H1 (cell line): ENCODE results near the gene RBMS1. TPM values are rescaled to one million over a fixed set of nuclear protein-coding genes. Genes with fewer than 3 reads are reported as not detected.

Experiments
- CTCF ChIA-PET: fragments of 300-600 bp; sonication (Branson Sonifier 250); formaldehyde crosslinking; loops from one replicate; lab custom pipeline; 2021; ENCODE audit not compliant: partially characterized antibody; lab: Charles Lee
- POLR2A ChIA-PET: fragments of 300-600 bp; sonication (Branson Sonifier 250); formaldehyde crosslinking; loops from one replicate; lab custom pipeline; 2021; ENCODE audit warnings: inconsistent platforms; ENCODE audit not compliant: partially characterized antibody; lab: Charles Lee
- DNase-seq, 2 experiments: peaks; one replicate each; pipeline versions ENCODE4 v3.0.0 to v3.0.0-alpha.2; 2010 to 2022; ENCODE audit warnings: low spot score in 2 of 2, low read depth in 1 of 2, mixed read lengths in 1 of 2
- FAIRE-seq: peaks from 2 replicates; lab custom pipeline; 2011; peaks lifted over from hg19 to GRCh38; lab: Jason Lieb, UNC
- H2AFZ ChIP-seq: 2 replicates; pipeline ENCODE4 v1.8.1; 2012; ENCODE audit warnings: low read length, inconsistent platforms
- H2AK5ac ChIP-seq: 2 replicates; pipeline ENCODE4 v1.6.1; 2013; ENCODE audit warnings: low read depth, low read length
- H2BK120ac ChIP-seq: replicated peaks from 2 replicates; pipeline ENCODE3; 2013; ENCODE audit warnings: low read depth, low read length, inconsistent platforms
- H2BK12ac ChIP-seq: 2 replicates; pipeline ENCODE4 v1.6.1; 2013; ENCODE audit warnings: low read depth, low read length
- H2BK15ac ChIP-seq: 2 replicates; pipeline ENCODE4 v1.6.1; 2013; ENCODE audit warnings: low read length
- H2BK20ac ChIP-seq: 2 replicates; pipeline ENCODE4 v1.6.1; 2013; ENCODE audit warnings: low read length
- H2BK5ac ChIP-seq: 2 replicates; pipeline ENCODE4 v1.6.1; 2013; ENCODE audit warnings: low read depth, low read length
- H3K14ac ChIP-seq: 2 replicates; pipeline ENCODE4 v1.6.1; 2013; ENCODE audit warnings: inconsistent platforms; ENCODE audit not compliant: insufficient read length
- H3K18ac ChIP-seq: 2 replicates; pipeline ENCODE4 v1.6.1; 2013; ENCODE audit warnings: low read length; ENCODE audit errors: extremely low read depth
- H3K23ac ChIP-seq: 2 replicates; pipeline ENCODE4 v1.6.1; 2013; ENCODE audit warnings: inconsistent platforms; ENCODE audit not compliant: insufficient read length
- H3K23me2 ChIP-seq: 2 replicates; pipeline ENCODE4 v1.6.1; 2013; ENCODE audit warnings: low read depth, low read length
- H3K27ac ChIP-seq: 2 replicates; pipeline ENCODE4 v1.6.1; 2011; ENCODE audit warnings: low read depth, low read length, inconsistent platforms
- H3K27me3 ChIP-seq, 4 experiments: replicated peaks in 1 of 4; 1 replicate in 1 of 4; 2 replicates in 3 of 4; pipeline versions ENCODE4 v1.6.1 to v1.8.1; 2011 to 2013; ENCODE audit warnings: low read length in 3 of 4, mild to moderate bottlenecking in 3 of 4, inconsistent platforms in 2 of 4, mixed read lengths in 2 of 4, moderate library complexity in 1 of 4; ENCODE audit not compliant: control insufficient read depth in 3 of 4, insufficient read depth in 3 of 4; ENCODE audit errors: extremely low read depth in 1 of 4
- H3K36me3 ChIP-seq, 4 experiments: 2 replicates each; pipeline versions ENCODE4 v1.6.1 to v1.8.1; 2011 to 2013; ENCODE audit warnings: mild to moderate bottlenecking in 4 of 4, low read length in 3 of 4, moderate library complexity in 2 of 4, control low read depth in 1 of 4, inconsistent platforms in 1 of 4; ENCODE audit not compliant: insufficient read depth in 4 of 4, control insufficient read depth in 2 of 4
- H3K4ac ChIP-seq: replicated peaks from 2 replicates; pipeline ENCODE3; 2013; ENCODE audit warnings: low read length, low read depth, mixed read lengths, inconsistent platforms; ENCODE audit not compliant: insufficient read length
- H3K4me1 ChIP-seq, 4 experiments: replicated peaks in 1 of 4; 1 replicate in 1 of 4; 2 replicates in 3 of 4; pipeline versions ENCODE4 v1.6.1 to v1.8.1; 2011 to 2013; ENCODE audit warnings: low read length in 3 of 4, inconsistent platforms in 2 of 4, mixed read lengths in 1 of 4; ENCODE audit not compliant: insufficient read depth in 4 of 4, control insufficient read depth in 3 of 4
- H3K4me2 ChIP-seq, 2 experiments: 2 replicates each; pipeline versions ENCODE4 v1.6.1 to v1.8.1; 2011 to 2013; ENCODE audit warnings: low read depth in 2 of 2, low read length in 2 of 2, control low read depth in 1 of 2, inconsistent platforms in 1 of 2, mild to moderate bottlenecking in 1 of 2; ENCODE audit not compliant: insufficient read depth in 1 of 2
- H3K4me3 ChIP-seq, 4 experiments: fragments of 200-600, 300-600 bp in 1 of 4; sonication (generic), shearing (Covaris generic), sonication (Bioruptor Twin) in 1 of 4; 2 replicates each; pipeline versions ENCODE4 v1.5.1 to v1.8.1; 2011 to 2016; ENCODE audit warnings: low read length in 4 of 4, low read depth in 3 of 4, control low read depth in 2 of 4, inconsistent platforms in 2 of 4, mild to moderate bottlenecking in 2 of 4, mixed read lengths in 1 of 4, moderate library complexity in 1 of 4; ENCODE audit not compliant: insufficient read depth in 2 of 4; ENCODE audit errors: extremely low read depth in 1 of 4
- H3K56ac ChIP-seq: replicated peaks from 2 replicates; pipeline ENCODE3; 2013; ENCODE audit warnings: low read depth, mild to moderate bottlenecking, mixed read lengths, low read length, inconsistent platforms; ENCODE audit not compliant: insufficient read length
- H3K79me1 ChIP-seq: 2 replicates; pipeline ENCODE4 v1.6.1; 2013; ENCODE audit warnings: low read depth, low read length, control low read depth
- H3K79me2 ChIP-seq, 2 experiments: 2 replicates each; pipeline versions ENCODE4 v1.6.1 to v1.8.1; 2012 to 2013; ENCODE audit warnings: low read length in 2 of 2, mild to moderate bottlenecking in 2 of 2, inconsistent platforms in 1 of 2; ENCODE audit not compliant: insufficient read depth in 2 of 2, control insufficient read depth in 1 of 2
- H3K9ac ChIP-seq, 4 experiments: replicated peaks in 1 of 4; 1 replicate in 1 of 4; 2 replicates in 3 of 4; pipeline versions ENCODE4 v1.6.1 to v1.8.1; 2011 to 2013; ENCODE audit warnings: low read depth in 3 of 4, low read length in 3 of 4, control low read depth in 2 of 4, mild to moderate bottlenecking in 2 of 4, moderate library complexity in 2 of 4, inconsistent platforms in 1 of 4; ENCODE audit errors: extremely low read depth in 1 of 4
- H3K9me3 ChIP-seq, 2 experiments: 2 replicates each; pipeline versions ENCODE4 v1.6.1 to v1.8.1; 2012 to 2013; ENCODE audit warnings: mild to moderate bottlenecking in 2 of 2, moderate library complexity in 2 of 2, control low read depth in 1 of 2, inconsistent platforms in 1 of 2, low read depth in 1 of 2, low read length in 1 of 2, mixed read lengths in 1 of 2; ENCODE audit not compliant: insufficient read depth in 2 of 2
- H4K20me1 ChIP-seq, 2 experiments: replicated peaks in 1 of 2; 2 replicates each; pipeline versions ENCODE3 to v1.8.1; 2011 to 2013; ENCODE audit warnings: inconsistent platforms in 2 of 2, low read length in 2 of 2, mild to moderate bottlenecking in 1 of 2; ENCODE audit not compliant: insufficient read depth in 2 of 2, control insufficient read depth in 1 of 2
- H4K5ac ChIP-seq: 2 replicates; pipeline ENCODE4 v1.6.1; 2013; ENCODE audit warnings: low read length, low read depth, mixed read lengths, inconsistent platforms; ENCODE audit not compliant: insufficient read length
- H4K8ac ChIP-seq: 2 replicates; pipeline ENCODE4 v1.8.0; 2013; ENCODE audit warnings: mild to moderate bottlenecking, moderate library complexity, low read length, inconsistent platforms; ENCODE audit not compliant: insufficient read depth; ENCODE audit errors: extremely low read depth
- H4K91ac ChIP-seq: replicated peaks from 2 replicates; pipeline ENCODE3; 2013; ENCODE audit warnings: low read length, mixed read lengths, inconsistent platforms; ENCODE audit not compliant: insufficient read length
- CHD1 ChIP-seq: IDR thresholded peaks from 2 replicates; pipeline ENCODE4 v1.6.1; 2012; ENCODE audit warnings: low read depth, low read length, improper control_type of control experiment
- JUN ChIP-seq: IDR thresholded peaks from 2 replicates; pipeline ENCODE4 v1.6.1; 2011; ENCODE audit warnings: low read depth, mild to moderate bottlenecking, improper control_type of control experiment, low read length
- WGBS, 2 experiments: shearing (Covaris generic) in 1 of 2; methylation state at CpG; one replicate each; pipeline versions ENCODE4 v1.1.6 to v1.1.7; 2013 to 2015; ENCODE audit warnings: low lambda C conversion rate in 2 of 2, mixed read lengths in 2 of 2, inconsistent platforms in 1 of 2, low coverage in 1 of 2, missing lambda C conversion rate in 1 of 2; ENCODE audit not compliant: insufficient replicate concordance in 2 of 2, insufficient coverage in 1 of 2, insufficient read length in 1 of 2; ENCODE audit errors: extremely low coverage in 1 of 2, missing lambda C conversion rate in 1 of 2; 5-methylcytosine and 5-hydroxymethylcytosine counted together
- polyA plus RNA-seq, 7 experiments: library from polyadenylated mRNA; depleted of rRNA in 3 of 7; stranded (reverse) in 5 of 7; unstranded in 2 of 7; fragments of >200 nt in 5 of 7; fragments of 200-250 nt in 2 of 7; gene quantifications; 1 replicate in 5 of 7; 2 replicates in 1 of 7; 4 replicates in 1 of 7; pipeline versions ENCODE4 v1.2.1 to v1.2.3, GENCODE V29; 2011 to 2013; ENCODE audit warnings: missing spikeins in 2 of 7, mixed read lengths in 2 of 7
- total RNA-seq: library from RNA; stranded (reverse); fragmentation: NEBNext Ultra II Directional; extraction: Animal tissue kit (Norgen Biotek cat#: 25700); gene quantifications from 2 replicates; pipeline ENCODE4 v1.2.1, GENCODE V29; 2021
- TF ChIP-seq, protein P1 (sequence below): IDR thresholded peaks from 2 replicates; pipeline ENCODE4 v1.6.1; 2011; ENCODE audit warnings: low read depth, mild to moderate bottlenecking, low read length; ENCODE audit not compliant: insufficient read depth

RBMS1 gene
- total and polyA plus RNA-seq, 2 of the 8 experiments (the other 6 are each of a cell fraction or from before 2014, with no cell fraction given): 53.7 to 60.0 TPM

DNA sequence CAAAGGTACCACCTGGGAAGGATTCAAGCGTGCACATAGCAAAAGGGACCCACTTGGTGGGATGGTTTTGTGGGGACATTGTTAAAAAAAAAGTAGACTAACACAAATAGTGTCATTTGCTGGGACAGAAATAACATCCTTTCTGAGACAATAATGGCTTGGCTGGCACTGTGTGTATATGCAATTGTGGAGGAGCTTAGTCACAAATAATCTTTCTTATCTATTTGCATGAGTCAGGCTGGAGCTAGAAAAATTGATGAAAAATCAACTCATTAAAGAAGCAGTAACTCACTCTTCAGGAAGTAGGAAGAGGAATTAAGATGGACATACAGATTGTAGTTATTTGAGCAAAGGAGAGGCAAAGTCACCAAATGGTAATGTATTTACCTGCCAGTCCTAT, 264.0 kb downstream of the RBMS1 start:
- Histone ChIP-seq H3K4ac (no peak overlapping the region), H4K5ac (no peak overlapping the region), H3K23ac (no peak overlapping the region), H3K27ac (no peak overlapping the region), H2BK5ac (no peak overlapping the region), H3K56ac (no peak overlapping the region), H3K79me1 (no peaks in the 10 kb centered on the region), H3K9me3 (no peaks in the 10 kb centered on the region), H3K9ac (no peak overlapping the region), H3K4me2 (no peak overlapping the region), H3K27me3 (no peaks in the 10 kb centered on the region), H2AFZ (no peak overlapping the region), H3K4me1 (no peaks in the 10 kb centered on the region)
- CTCF ChIA-PET: interaction anchor here (1.0 to 1.7 kb wide), 2 partner anchors 22 to 834 kb away, joined by 3 to 13 read pairs; no protein-coding TSS in a partner anchor
- POLR2A ChIA-PET: interaction anchor here (1.7 kb wide), 1 partner anchor 40 kb away, joined by 4 read pairs; no protein-coding TSS in a partner anchor
- WGBS, 2 experiments: 75% methylated on average over 1 of the region's 1 CpG; no CpG with 5 or more reads in 1 of the 2 experiments
- DNase-seq: no peak
- TF ChIP-seq JUN (no peak), CHD1 (no peak)
- TF ChIP-seq, protein P1, sequence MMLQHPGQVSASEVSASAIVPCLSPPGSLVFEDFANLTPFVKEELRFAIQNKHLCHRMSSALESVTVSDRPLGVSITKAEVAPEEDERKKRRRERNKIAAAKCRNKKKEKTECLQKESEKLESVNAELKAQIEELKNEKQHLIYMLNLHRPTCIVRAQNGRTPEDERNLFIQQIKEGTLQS: no peak
- TF ChIP-seq, all 59 proteins: peak for 0
- H4K8ac ChIP-seq: no peak overlapping the region
- H3K79me2 ChIP-seq: no peaks in the 10 kb centered on the region
- no peak overlapping the region for H2BK120ac ChIP-seq
- H3K14ac ChIP-seq: no peak overlapping the region
- no peak overlapping the region for H2AK5ac ChIP-seq
- H3K4me3 ChIP-seq: no peak overlapping the region
- H2BK20ac ChIP-seq: no peak overlapping the region
- FAIRE-seq: no peak
- H3K23me2 ChIP-seq: no peaks in the 10 kb centered on the region
- H4K20me1 ChIP-seq: no peaks in the 10 kb centered on the region
- no peak overlapping the region for H2BK12ac ChIP-seq
- no peak overlapping the region for H4K91ac ChIP-seq
- no peaks in the 10 kb centered on the region for H3K36me3 ChIP-seq
- no peak overlapping the region for H2BK15ac ChIP-seq
- H3K18ac ChIP-seq: no peak overlapping the region
